Measurements from ENCODE around the gene CAVIN3.
"Not testable (repeated sequence)": the region's sequence is repeated elsewhere in the genome, so short reads cannot be mapped to it uniquely, and the experiment has no call there.

The CAVIN3 gene

DNA sequence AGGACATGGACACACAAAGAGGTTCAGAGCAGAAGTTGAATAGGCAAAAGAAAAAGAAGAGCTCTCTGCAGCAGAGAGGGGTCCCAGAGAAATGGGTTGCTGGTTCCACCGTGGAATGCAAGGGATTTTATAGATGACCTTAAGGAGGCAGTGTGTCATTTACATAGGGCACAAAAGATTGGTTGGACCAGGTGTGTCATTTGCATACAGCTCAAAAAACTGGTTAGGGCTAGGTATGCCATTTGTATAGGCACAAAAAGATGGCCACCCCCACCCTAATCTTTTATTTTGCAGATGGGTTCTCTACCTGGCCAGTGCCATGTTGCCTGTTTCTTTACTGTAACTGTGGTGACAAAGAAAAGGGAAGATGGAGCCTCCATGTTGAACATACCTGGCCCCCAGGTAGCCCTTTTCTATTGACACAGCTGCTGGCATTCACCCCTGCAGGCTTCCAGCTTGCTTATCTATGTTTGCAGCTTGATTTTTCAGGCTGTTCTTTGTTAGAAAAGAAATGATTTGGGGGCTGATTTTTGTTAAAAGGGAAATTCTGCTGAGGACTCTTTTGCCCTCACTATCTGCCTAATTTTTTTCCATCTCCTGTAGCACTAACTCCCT is 3.1 kb upstream of the CAVIN3 start:
- no peak for DNase-seq (ENCODE audit: low read depth)

DNA sequence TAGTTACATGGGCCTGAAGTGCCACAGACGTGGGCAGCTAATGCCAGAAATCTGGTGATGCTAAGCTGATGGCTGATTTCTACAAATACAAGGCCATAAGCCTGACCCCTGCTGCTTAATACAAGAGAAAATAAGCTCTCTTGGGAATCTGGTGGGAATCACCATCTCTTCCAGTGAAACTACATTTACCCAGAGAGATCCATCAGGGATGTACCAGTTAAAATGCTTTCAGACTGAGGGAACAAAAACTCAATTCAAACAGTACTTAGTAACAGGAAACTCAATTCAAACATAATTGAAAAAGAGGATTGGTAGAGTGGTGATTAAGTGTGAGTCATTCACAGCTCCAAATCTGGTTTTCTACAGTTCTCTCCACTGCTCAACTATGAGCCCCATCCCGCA is 1.7 kb upstream of the CAVIN3 start:
- DNase-seq (ENCODE audit: low read depth), result no peak

DNA sequence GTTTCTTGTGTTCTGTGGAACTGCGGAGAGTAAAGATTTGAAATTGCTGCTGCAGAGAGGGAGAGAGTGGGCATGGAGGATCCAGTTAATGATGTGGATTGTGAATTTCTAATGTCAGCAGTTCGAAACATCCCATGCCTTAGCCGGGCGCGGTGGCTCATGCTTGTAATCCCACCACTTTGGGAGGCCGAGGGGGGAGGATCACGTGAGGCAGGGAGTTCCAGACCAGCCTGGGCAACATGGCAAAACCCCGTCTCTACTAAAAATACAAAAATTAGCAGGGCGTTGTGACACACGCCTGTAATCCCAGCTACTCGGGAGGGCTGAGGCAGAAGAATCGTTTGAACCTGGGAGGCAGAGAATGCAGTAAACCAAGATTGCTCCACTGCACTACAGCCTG is 1.1 kb upstream of the CAVIN3 start:
- DNase-seq (ENCODE audit: low read depth), result no peak

DNA sequence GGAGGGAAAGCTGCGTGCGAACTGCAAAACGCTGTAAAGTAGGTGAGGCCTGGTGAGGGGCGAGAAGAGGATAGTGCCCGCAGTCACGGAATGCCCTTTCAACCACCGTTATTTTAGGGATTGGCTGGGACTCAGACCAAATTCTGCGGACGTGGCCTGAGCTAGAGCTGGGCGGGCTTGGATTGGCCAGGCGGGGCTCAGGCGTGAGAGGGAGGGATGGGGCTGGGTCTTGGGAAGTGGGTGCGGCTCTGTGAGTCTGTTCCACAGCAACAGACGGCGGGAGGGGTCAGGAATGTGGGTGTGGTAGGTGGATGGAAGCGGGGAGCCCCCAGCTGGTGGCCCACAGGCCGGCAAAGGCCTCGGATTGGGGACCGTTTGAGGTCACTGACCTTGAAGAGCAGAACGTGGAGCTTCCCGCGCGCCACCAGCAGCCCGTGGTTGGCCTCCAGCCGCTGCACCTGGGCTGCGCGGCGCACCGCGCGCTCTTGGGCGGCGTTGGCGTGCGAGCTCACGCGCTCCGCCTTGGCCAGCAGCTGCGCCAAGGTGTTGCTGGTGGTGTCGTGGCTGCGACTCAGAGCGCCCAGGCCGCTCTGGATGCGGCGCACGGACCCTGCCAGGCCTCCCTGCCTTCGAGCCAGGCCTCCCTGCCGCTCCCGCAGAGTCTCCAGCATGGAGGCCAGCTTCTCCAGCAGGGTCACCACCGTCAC is 444 bp downstream of the CAVIN3 start:
- no peak for DNase-seq (ENCODE audit: low read depth)

DNA sequence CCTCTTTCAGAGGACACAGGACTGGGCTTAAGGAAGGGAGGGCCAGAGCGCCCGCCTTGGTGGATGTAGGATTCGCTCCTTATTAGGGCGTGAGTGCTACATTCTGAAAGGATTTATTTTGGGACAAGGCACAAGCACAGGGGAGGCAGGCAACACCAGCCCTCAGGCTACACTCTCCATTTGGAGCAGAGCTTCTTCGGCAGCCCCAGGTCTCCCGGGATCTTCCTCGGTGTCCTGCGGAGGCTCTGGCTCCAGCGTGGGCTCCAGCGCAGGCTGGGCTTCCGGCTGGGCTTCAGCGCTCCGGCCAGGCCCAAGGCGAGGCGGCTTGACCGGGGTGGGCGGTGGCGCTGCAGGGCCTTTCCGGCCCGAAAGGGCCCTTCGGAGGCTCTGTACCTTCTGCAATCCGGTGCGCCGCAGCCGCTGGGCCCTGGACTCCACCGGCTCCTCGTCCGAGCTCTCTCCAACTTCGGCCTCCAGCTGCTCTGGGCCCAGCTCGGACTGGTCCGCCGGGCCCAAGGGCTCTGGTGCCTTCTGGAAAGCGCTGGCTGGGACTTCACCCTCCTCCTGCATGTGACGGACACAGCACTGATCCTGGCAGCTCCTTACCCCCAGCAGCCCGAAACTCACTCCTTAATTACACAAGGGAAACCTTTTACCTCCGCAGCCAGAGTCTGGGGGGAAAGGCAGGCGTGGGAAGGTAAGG is 1.1 kb downstream of the CAVIN3 start:
- DNase-seq (ENCODE audit: low read depth), result no peak

DNA sequence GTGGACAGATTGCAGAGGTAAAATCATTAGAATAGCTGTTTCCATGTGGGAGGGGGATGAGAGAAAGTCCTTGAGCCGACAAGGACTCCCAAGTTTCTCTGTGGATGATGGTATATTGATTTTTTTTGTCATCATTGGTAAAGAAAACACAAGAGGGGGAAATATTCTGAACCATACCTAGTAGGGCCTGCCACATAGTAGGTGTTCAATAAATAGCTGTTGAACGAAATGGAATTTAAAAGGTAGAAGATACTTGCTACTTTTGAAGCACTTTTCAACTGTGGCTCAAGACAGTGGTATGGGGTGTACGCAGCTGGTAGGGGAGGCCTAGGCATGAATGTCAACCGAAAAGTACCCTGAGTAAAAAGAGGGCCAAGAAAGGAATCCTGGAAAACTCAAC is 2.1 kb downstream of the CAVIN3 start:
- DNase-seq (ENCODE audit: low read depth), result no peak

DNA sequence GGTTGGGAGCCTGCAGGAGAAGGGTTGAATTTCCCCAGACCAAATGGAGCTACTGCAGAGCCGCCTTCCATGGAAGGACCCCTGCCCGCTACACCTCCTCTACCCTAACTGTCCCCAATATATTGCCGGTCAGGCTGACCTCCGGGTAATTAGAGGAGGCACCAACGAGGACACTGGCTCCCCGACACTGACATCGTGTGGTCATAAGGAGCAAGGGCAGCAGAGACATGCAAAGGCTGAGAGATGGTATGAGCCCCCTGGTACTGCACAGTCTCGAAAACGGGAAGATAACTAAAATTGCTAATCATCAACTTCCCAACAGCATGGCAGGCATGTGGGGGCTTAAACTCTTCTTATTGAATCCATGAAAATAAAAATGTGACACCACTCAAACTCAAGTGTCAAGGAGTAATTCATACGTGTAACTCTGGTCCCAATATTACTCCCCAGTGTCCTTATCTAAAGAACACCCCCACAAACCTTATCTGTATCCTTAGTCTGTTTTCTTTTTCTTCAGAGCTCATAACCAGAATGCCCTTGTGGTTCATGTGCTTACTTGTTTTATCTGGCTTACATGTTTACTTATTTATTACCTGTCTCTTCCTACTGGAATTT is 4.4 kb downstream of the CAVIN3 start:
- DNase-seq (ENCODE audit: low read depth), result peak; percentile 10

DNA sequence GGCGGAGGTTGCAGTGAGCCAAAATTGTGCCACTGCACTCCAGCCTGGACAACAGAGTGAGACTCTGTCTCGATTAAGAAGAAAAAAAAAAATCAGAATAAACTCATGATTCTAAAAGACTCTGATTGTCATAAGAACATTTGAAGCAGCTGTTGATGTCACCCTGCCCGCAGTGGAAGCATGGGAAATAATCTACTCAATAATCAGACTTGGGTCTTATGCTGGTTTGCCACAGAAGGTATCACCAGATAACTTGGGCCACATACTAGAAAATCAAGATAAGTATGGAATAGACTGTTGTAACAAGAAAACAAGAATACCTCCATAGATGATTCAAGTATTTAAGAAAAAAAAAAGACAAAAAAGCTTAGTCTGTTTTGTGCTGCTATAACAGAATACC is 8.2 kb downstream of the CAVIN3 start:
- no peak for DNase-seq (ENCODE audit: low read depth)

DNA sequence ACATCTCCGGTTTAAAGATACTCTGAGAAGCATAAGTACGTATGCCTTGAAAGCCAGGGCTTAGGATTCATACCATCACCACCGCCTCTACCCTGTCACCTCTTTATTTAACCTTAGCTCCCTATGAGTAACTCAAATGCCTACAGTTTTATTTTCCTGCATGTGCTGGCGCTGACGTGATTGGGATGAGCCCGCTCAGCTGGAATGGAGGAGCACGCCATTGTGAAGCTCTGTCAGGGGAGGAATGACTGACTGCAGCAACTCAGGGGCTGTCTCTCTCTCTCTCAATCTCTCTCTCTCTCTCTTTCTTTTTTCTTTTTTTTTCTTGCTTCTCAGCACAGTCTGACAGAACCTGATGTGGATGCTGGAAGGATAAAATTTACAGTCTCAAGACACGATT is 12.4 kb downstream of the CAVIN3 start:
- DNase-seq (ENCODE audit: low read depth), result no peak

DNA sequence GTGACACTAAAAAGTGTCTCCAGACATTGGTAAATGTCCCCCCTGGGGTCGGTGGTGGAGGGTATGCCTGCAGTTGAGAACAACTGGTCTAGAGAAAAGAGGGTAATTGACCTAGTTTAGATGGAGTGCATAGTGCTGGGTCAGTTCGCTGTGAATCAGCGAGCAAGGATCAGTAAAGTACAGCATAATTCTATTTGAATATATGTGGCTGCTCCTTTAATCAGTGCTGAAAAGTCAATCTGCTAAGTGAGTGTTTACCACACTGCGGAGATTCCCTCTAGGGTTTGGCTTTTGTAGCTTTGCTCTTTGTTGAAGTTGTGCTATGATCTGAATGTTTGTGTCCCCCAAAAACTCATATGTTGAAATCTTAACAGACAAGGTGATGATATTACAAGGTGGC is 15.0 kb downstream of the CAVIN3 start:
- no peak for DNase-seq (ENCODE audit: low read depth)

DNA sequence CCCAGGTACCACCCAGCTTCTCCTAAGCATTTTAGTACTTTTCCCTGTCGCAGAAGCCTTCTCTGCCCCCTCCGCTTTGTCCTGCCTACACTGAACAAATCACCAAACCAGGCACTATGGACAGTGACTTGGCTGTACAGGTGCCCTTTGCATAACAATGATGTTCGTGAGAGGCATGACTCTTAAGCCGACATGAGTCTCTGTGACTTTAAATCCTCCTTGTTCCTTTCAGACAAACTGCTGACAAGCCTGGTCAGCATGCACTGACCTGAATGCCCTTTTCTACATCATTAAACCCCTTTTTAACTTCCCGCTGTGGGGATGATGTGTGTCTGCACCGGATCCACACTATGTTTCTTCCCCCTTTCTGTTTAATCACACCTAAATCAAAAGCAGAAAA is 16.6 kb downstream of the CAVIN3 start:
- no peak for DNase-seq (ENCODE audit: low read depth)

DNA sequence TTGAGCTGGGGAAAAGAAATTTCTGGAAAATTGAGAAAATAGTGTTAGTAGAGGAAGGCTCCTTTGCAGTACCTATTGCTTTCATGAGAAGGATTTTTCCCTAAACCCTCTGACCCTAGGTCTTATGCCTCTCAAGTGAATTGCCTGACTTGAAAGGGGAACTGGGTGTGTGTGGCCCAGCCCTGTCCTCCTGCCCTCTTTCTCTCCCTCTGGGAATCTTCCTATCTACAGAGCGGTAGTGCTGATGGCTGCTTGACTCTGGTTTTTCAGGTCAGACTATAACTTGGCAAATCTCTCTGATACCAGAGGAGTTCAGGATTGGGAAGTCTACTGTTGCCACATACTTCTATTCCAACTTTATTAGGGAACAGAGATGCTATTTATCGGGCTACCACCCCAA is 19.2 kb downstream of the CAVIN3 start:
- no peak for DNase-seq (ENCODE audit: low read depth)

DNA sequence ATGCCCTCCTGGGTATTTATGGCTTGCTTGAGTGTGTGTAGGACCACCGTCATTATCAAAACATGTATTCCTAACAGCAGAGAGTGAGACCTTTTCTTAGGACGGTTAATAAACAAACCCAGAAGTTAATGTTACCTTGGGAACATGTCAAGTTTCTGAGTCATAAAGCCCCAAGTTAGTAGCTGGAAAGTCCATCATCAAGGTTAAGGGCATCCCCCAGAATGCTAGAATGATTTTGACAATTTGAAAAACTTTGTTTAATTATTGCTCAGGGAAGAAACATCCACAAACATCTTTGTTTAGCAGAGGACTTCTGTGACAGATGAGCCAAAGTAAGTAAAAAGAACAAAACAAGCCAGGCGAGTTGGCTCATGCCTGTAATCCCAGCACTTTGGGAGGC is 20.0 kb downstream of the CAVIN3 start:
- DNase-seq (ENCODE audit: low read depth), result no peak

DNA sequence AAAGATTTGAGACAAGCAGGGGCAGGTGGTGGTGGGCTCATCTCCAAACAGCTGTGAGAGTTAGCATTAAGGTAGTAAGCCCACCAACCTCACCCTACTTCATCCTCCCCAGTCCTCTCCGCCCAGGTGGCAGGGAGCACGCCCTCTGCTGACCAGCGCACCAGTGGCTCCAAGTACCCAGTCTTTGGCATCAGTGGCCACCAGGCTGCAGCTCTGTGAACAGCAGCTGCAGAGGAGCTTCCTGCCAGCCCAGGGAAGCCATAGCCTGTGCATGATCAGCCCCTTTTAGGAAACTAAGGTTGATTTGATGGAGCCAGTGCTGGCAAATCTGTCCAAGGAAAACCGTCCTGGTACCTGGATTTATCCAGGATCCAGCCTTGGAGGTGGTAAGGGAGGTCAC is 21.7 kb downstream of the CAVIN3 start:
- no peak for DNase-seq (ENCODE audit: low read depth)

DNA sequence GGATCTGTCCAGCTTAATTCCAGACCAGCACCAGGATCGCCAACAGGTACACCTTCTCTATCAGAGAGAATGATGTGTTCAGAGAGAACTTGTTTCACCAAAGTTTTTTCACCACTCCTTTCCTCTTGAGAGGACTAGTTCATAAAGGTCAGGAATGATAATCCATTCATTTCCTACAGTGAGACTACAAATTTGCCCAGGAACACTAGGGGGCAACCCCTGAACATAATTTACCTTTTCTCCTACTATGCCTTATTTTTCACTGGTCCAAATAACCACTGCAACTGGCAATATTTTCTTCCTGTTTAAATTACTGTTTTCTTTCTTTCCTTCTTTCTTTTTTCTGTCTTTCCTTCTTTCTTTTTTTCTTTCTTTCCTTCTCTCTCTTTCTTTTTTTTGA is 22.5 kb downstream of the CAVIN3 start:
- no peak for DNase-seq (ENCODE audit: low read depth)

DNA sequence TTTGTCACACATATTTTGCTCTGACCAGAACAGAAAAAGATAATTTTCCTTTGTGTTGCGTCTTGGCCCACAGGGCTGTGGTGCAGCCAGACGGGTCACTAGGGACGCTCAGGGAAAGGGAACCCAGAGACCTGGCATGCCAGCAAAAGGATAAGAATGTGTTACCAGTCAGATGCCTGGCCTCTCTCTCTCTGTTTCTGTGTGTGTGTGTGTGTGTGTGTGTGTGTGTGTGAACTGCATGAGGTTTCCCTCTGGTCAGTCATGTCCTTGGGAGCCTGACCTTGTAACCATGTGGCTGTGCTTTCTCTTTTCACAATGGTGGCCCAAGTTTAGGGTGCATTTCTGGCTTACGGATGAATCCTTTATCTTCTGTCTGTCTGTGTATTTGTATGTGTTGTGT is 35.3 kb downstream of the CAVIN3 start:
- no peak for DNase-seq (ENCODE audit: low read depth)

DNA sequence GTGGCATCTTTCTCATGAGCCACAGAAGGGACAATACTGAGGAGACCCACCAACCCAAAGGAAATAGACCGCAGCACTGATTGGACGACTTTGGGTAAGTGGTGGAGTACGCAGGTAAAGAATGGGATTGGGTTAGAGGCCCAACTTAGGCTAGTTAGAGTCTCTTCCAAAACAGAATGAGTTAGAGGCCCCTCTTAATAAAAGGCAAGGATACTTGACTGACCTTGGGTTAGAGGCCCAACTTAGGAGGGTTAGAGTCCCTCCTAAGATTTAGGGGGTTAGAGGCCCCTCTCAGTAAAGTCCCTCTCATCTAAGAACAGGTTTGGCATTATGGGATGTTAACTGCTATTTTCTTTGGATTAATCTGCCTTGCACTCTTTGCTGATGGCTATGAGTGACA is 36.1 kb downstream of the CAVIN3 start:
- DNase-seq (ENCODE audit: low read depth), result no peak

DNA sequence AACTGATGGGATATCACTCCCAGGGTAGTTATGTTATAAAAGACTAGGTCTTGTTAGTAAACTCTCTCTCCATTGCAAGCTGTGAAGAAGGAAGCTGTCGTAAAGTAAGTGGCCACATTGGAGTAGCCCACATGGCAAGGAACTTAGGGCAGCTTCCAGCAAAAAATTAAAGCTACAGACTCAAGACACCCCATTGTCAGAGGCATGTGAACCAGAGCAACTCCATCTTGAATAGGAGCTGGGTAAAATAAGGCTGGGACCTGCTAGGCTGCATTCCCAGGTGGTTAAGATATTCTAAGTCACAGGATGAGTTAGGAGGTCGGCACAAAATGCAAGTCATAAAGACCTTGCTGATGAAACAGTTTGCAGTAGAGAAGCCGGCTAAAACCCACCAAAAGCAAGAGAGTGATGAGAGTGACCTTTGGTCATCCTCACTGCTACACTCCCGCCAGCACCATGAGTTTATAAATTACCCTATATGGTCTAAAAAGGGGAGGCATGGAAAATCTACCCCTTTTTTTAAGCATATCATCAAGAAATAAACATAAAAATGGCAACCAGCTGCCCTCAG is 36.8 kb downstream of the CAVIN3 start:
- no peak for DNase-seq (ENCODE audit: low read depth)

DNA sequence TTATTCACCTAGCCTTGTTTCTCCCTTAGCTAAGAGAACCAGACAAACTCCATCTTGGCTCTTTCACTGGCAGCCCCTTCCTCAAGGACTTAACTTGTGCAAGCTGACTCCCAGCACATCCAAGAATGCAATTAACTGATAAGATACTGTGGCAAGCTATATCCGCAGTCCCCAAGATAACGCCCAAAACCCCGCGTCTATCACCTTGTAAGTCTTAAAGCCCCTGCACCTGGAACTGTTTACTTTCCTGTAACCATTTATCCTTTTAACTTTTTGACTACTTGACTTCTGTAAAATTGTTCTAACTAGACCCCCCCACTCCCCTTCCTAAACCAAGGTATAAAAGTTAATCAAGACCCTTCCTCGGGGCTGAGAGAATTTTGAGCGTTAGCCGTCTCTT is 39.5 kb downstream of the CAVIN3 start:
- not testable (repeated sequence) for DNase-seq (ENCODE audit: low read depth)

DNA sequence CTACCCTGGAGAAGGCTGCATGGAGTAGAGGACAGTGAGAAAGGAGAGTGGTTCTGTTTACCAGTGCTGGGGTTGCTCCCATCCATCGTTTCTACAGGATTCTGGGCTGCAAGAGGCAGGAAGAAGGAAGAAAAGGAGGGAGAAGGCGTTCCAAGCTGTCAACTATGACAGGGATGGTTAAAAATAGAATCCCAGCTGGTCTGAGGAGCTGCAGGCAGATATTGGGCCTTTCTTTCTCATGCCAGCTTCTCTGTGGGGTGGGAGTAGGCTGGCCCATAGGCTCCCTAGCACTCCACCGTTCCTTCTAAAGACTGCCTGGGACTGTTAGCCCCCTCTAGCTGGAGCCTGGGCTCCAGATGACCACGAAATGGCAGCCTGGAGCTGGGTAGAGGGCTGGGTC is 47.1 kb downstream of the CAVIN3 start:
- DNase-seq (ENCODE audit: low read depth), result no peak

DNA sequence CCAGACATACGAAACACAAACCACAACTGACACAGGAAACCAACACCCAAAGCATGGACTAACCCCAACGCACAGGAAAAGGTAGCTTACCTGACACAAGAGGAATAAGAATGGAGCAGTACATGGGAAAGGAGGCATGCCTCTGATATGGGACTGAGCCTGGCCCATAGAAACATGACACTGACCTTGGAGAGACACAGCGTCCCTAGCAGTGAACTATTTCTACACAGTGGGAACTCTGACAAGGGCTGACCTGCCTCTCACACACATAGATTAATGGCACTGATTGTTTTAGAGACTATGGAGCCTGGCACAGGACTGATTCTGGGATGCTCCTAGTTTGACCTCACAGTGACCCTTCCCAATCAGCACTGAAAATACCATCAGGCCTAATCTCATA is 48.7 kb downstream of the CAVIN3 start:
- DNase-seq (ENCODE audit: low read depth), result no peak

DNA sequence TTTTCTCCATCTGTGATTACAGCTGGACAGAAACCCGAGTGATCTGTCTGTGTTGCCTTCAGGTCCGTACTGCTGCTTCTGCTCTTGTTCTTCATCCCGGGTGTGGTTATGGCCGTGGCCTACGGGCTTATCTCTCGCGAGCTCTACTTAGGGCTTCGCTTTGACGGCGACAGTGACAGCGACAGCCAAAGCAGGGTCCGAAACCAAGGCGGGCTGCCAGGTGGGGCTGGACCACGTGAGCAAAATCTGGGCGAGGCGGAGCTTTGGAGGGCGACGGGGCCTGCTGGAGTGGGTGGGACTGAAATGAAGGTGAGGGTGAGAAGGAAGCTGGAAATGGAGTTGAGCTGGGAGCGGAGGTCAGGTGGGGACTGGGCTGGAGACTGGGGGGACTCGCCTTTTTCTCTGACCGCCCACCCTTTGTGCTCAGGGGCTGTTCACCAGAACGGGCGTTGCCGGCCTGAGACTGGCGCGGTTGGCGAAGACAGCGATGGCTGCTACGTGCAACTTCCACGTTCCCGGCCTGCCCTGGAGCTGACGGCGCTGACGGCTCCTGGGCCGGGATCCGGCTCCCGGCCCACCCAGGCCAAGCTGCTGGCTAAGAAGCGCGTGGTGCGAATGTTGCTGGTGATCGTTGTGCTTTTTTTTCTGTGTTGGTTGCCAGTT is 49.6 kb downstream of the CAVIN3 start:
- no peak for DNase-seq (ENCODE audit: low read depth)
